ENCODE results near the gene STOML1.

Gene STOML1

GRCh38 chr15:74013374-74013894 lies 21.3 kb upstream of the STOML1 start:
- DNase-seq = no peak

GRCh38 chr15:74011610-74012009 lies 19.5 kb upstream of the STOML1 start:
- DNase-seq = no peak

- DNase-seq = no peak
Measured at GRCh38 chr15:74010929-74011540, 18.9 kb upstream of the STOML1 start.

- no peak for DNase-seq
Measured at GRCh38 chr15:74008901-74009300, 16.8 kb upstream of the STOML1 start.

- DNase-seq = no peak
Measured at GRCh38 chr15:74007820-74008371, 15.8 kb upstream of the STOML1 start.

- DNase-seq = no peak
Measured at GRCh38 chr15:74006774-74007639, 14.9 kb upstream of the STOML1 start.

GRCh38 chr15:73997986-73998385 lies 5.9 kb upstream of the STOML1 start:
- no peak for DNase-seq

- DNase-seq = no peak
Measured at GRCh38 chr15:73996939-73997338, 4.8 kb upstream of the STOML1 start.

GRCh38 chr15:73996267-73996666 lies 4.2 kb upstream of the STOML1 start:
- DNase-seq = no peak

- no peak for DNase-seq
Measured at GRCh38 chr15:73994912-73995622, 3.0 kb upstream of the STOML1 start.

- peak; percentile 96 for DNase-seq
Measured at GRCh38 chr15:73994413-73994883, 2.4 kb upstream of the STOML1 start, which contains the start of gene PML. PML (plus strand) TSS chr15:73994716; CDS start chr15:73994813, 97 bp downstream.

GRCh38 chr15:73993211-73993994 lies 1.3 kb upstream of the STOML1 start:
- no peak for DNase-seq

GRCh38 chr15:73992594-73992898 lies 451 bp upstream of the STOML1 start:
- no peak for DNase-seq

- no peak for DNase-seq
Measured at GRCh38 chr15:73991260-73991659, 835 bp downstream of the STOML1 start.

- DNase-seq = no peak
Measured at GRCh38 chr15:73990250-73991005, 1.7 kb downstream of the STOML1 start.

- DNase-seq = no peak
Measured at GRCh38 chr15:73989001-73989798, 2.9 kb downstream of the STOML1 start.

- no peak for DNase-seq
Measured at GRCh38 chr15:73988445-73988969, 3.6 kb downstream of the STOML1 start.

GRCh38 chr15:73987681-73988444 lies 4.2 kb downstream of the STOML1 start:
- DNase-seq = no peak

GRCh38 chr15:73987250-73987649 lies 4.8 kb downstream of the STOML1 start:
- DNase-seq = no peak

- no peak for DNase-seq
Measured at GRCh38 chr15:73986776-73987056, 5.4 kb downstream of the STOML1 start.
